ENCODE results near the gene RASGRF2.

RASGRF2 gene

GRCh38 chr5:81216152-81216551 is 256.0 kb downstream of the RASGRF2 start:
- H3K27me3 Mint-ChIP-seq (ENCODE audit: low read depth) = no peaks in the 10 kb centered on the region
- no peaks in the 10 kb centered on the region for H3K9me3 Mint-ChIP-seq
- H3K36me3 Mint-ChIP-seq (ENCODE audit: low read depth) = no peaks in the 10 kb centered on the region
- H3K27ac Mint-ChIP-seq = no peak overlapping the region
- H3K4me1 Mint-ChIP-seq (ENCODE audit: low read depth) = no peaks in the 10 kb centered on the region
- H3K4me3 Mint-ChIP-seq = no peak overlapping the region

DNA sequence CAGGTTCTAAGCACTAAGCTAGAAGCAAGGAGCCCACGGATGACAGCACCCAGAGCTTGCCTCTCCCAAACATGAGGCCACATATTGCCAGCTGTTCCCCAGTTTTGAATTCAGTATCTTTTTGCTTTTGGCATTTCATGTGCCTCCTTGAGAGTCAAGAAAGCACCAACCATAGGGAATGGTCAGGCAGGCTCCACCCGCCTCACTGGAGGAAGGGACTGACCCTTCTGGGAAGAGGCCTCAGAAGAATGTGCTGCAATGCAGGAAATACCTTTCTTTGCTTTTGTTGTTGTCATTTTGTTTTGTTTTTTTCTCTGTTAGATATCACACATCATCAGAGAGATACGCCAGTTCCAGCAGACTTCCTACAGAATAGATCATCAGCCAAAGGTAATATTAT is 259.2 kb downstream of the RASGRF2 start:
- Mint-ChIP-seq H3K4me3 (no peak overlapping the region), H3K27me3 (ENCODE audit: low read depth) (no peaks in the 10 kb centered on the region), H3K36me3 (ENCODE audit: low read depth) (no peaks in the 10 kb centered on the region), H3K4me1 (ENCODE audit: low read depth) (no peaks in the 10 kb centered on the region), H3K27ac (no peak overlapping the region), H3K9me3 (no peaks in the 10 kb centered on the region)

- no peaks in the 10 kb centered on the region for H3K9me3 Mint-ChIP-seq
- H3K4me1 Mint-ChIP-seq (ENCODE audit: low read depth) = no peaks in the 10 kb centered on the region
- no peak overlapping the region for H3K4me3 Mint-ChIP-seq
- no peaks in the 10 kb centered on the region for H3K36me3 Mint-ChIP-seq (ENCODE audit: low read depth)
- no peaks in the 10 kb centered on the region for H3K27me3 Mint-ChIP-seq (ENCODE audit: low read depth)
- H3K27ac Mint-ChIP-seq = no peak overlapping the region
These were observed 262.1 kb downstream of the RASGRF2 start for GRCh38 chr5:81222285-81222684.

GRCh38 chr5:81225463-81225862 is 265.3 kb downstream of the RASGRF2 start:
- Mint-ChIP-seq H3K4me3 (no peak overlapping the region), H3K36me3 (ENCODE audit: low read depth) (no peaks in the 10 kb centered on the region), H3K4me1 (ENCODE audit: low read depth) (no peaks in the 10 kb centered on the region), H3K27me3 (ENCODE audit: low read depth) (no peaks in the 10 kb centered on the region), H3K9me3 (no peaks in the 10 kb centered on the region), H3K27ac (no peak overlapping the region)

DNA sequence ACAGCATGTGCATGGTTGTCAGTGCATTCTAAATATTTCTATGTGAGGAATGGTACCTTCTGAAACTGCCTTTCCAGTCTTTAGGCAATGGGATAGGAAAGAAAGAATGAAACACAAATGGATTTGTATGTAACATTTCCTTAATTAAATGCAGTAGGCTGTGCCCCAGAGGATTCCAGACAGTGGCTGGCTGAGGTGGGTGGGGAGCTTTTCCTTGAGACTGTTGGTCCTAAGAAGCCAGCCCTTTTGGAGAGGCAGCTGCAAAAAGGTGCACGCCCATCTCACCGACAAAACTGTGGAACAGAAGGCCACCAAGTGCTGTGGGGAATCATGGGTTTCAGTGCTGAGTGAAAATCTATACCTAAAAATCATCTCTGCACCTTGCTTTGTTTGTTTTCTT is 266.1 kb downstream of the RASGRF2 start:
- no peak overlapping the region for H3K4me3 Mint-ChIP-seq
- H3K27me3 Mint-ChIP-seq (ENCODE audit: low read depth) = no peaks in the 10 kb centered on the region
- no peaks in the 10 kb centered on the region for H3K36me3 Mint-ChIP-seq (ENCODE audit: low read depth)
- no peak overlapping the region for H3K27ac Mint-ChIP-seq
- no peaks in the 10 kb centered on the region for H3K4me1 Mint-ChIP-seq (ENCODE audit: low read depth)
- no peaks in the 10 kb centered on the region for H3K9me3 Mint-ChIP-seq

DNA sequence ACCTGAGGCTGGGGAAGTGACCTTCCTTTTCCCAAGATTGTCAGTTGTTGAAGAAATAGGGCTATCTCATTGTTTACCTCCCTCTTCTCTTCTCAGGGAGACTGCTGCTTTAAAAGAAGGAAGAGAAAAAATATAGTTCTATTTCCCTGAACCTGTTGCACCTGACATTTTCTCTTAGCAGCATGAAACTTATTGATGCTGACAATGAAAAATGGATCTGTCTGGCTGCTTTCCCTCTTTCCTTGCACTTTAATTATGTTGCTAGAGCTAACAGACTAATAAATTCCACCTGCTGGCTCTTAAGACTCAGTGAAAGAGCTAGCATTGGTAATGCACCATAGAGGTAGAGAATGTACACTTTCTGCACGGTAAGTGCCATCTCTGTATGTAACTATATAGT is 266.8 kb downstream of the RASGRF2 start:
- Mint-ChIP-seq H3K27me3 (ENCODE audit: low read depth) (no peaks in the 10 kb centered on the region), H3K4me1 (ENCODE audit: low read depth) (no peaks in the 10 kb centered on the region), H3K9me3 (no peaks in the 10 kb centered on the region), H3K36me3 (ENCODE audit: low read depth) (no peaks in the 10 kb centered on the region), H3K27ac (no peak overlapping the region), H3K4me3 (no peak overlapping the region)

GRCh38 chr5:81228084-81228483 is 267.9 kb downstream of the RASGRF2 start:
- Mint-ChIP-seq H3K4me3 (no peak overlapping the region), H3K27ac (no peak overlapping the region), H3K9me3 (no peaks in the 10 kb centered on the region), H3K4me1 (ENCODE audit: low read depth) (no peaks in the 10 kb centered on the region), H3K27me3 (ENCODE audit: low read depth) (no peaks in the 10 kb centered on the region), H3K36me3 (ENCODE audit: low read depth) (no peaks in the 10 kb centered on the region)

- no peak overlapping the region for H3K27ac Mint-ChIP-seq
- H3K4me3 Mint-ChIP-seq = no peak overlapping the region
- H3K4me1 Mint-ChIP-seq (ENCODE audit: low read depth) = peaks cover 17% of the 10 kb centered on the region
- H3K27me3 Mint-ChIP-seq (ENCODE audit: low read depth) = no peaks in the 10 kb centered on the region
- no peaks in the 10 kb centered on the region for H3K9me3 Mint-ChIP-seq
- H3K36me3 Mint-ChIP-seq (ENCODE audit: low read depth) = no peaks in the 10 kb centered on the region
These were observed 270.3 kb downstream of the RASGRF2 start for GRCh38 chr5:81230416-81230815.

- no peaks in the 10 kb centered on the region for H3K27me3 Mint-ChIP-seq (ENCODE audit: low read depth)
- H3K4me3 Mint-ChIP-seq = no peak overlapping the region
- peaks cover 1% of the 10 kb centered on the region for H3K36me3 Mint-ChIP-seq (ENCODE audit: low read depth)
- no peak overlapping the region for H3K27ac Mint-ChIP-seq
- no peaks in the 10 kb centered on the region for H3K9me3 Mint-ChIP-seq
- H3K4me1 Mint-ChIP-seq (ENCODE audit: low read depth) = peaks cover 21% of the 10 kb centered on the region
These were observed 272.4 kb downstream of the RASGRF2 start for GRCh38 chr5:81232464-81233079.

DNA sequence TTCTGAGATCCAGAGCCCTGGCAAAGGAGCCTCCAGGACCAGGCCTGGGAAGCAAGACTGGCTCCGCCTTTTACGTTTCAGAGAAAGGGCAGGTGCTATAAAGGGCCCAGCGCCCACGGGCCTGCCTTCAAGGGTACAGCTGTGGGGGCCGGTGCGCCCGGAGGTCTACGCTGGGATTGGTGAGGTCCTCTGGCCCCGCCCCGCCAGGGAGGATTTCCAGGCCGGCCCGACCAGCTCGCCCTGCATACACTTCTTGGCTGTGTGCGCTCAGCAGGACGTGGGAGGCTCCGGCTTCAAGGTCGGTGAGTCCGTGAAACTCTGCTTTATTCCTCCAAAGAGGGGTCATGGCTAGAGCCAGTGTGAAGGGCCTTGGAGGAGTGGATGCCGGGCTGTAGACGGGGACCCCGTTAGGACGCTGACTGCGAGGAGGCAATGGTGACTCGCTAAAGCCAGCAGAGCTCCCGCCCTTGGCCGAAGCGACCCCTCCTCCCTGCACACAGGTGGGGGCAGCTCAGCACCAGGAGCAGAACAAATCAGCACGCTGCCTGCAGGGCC is 273.0 kb downstream of the RASGRF2 start, which contains the start of gene CKMT2:
CKMT2 (plus strand) TSS at position 243 of the 555 bp plus-strand sequence. CDS start 17,811 bp downstream, outside the sequence.
- Mint-ChIP-seq H3K27me3 (ENCODE audit: low read depth) (no peaks in the 10 kb centered on the region), H3K36me3 (ENCODE audit: low read depth) (peaks cover 1% of the 10 kb centered on the region), H3K4me1 (ENCODE audit: low read depth) (peaks cover 21% of the 10 kb centered on the region), H3K27ac (no peak within 1 kb of the TSS), H3K9me3 (no peaks in the 10 kb centered on the region), H3K4me3 (no peak within 1 kb of the TSS)

DNA sequence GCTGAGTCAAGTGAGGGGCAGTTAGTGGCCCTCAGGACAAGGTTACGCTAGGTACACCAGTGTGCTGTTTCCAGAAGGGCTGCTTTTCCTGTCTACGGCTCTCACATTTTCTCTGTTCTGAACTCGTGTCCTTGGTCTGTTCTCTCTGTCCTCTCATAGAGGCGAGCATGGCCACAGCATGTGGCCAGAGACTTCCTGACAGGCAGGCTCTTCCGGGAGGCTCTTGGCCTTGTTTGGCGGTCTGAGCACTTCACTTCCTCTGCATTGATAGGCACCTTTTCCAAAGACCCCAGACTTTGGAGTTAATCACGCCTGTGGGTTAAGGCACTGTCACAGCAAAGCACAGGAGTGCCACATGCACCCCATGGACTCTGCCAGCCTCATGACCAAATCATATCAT is 274.1 kb downstream of the RASGRF2 start:
- Mint-ChIP-seq H3K9me3 (no peaks in the 10 kb centered on the region), H3K27ac (no peak overlapping the region)

GRCh38 chr5:81234801-81235200 is 274.6 kb downstream of the RASGRF2 start:
- Mint-ChIP-seq H3K36me3 (ENCODE audit: low read depth) (peaks cover 1% of the 10 kb centered on the region), H3K4me1 (ENCODE audit: low read depth) (peaks cover 21% of the 10 kb centered on the region), H3K9me3 (no peaks in the 10 kb centered on the region), H3K27ac (peak overlapping the region; percentile 49), H3K4me3 (no peak overlapping the region), H3K27me3 (ENCODE audit: low read depth) (no peaks in the 10 kb centered on the region)

More for the DNA sequence above, 274.1 kb downstream of the RASGRF2 start:
- peaks cover 21% of the 10 kb centered on the region for H3K4me1 Mint-ChIP-seq (ENCODE audit: low read depth)
- no peak overlapping the region for H3K4me3 Mint-ChIP-seq
- peaks cover 1% of the 10 kb centered on the region for H3K36me3 Mint-ChIP-seq (ENCODE audit: low read depth)
- H3K27me3 Mint-ChIP-seq (ENCODE audit: low read depth) = no peaks in the 10 kb centered on the region

DNA sequence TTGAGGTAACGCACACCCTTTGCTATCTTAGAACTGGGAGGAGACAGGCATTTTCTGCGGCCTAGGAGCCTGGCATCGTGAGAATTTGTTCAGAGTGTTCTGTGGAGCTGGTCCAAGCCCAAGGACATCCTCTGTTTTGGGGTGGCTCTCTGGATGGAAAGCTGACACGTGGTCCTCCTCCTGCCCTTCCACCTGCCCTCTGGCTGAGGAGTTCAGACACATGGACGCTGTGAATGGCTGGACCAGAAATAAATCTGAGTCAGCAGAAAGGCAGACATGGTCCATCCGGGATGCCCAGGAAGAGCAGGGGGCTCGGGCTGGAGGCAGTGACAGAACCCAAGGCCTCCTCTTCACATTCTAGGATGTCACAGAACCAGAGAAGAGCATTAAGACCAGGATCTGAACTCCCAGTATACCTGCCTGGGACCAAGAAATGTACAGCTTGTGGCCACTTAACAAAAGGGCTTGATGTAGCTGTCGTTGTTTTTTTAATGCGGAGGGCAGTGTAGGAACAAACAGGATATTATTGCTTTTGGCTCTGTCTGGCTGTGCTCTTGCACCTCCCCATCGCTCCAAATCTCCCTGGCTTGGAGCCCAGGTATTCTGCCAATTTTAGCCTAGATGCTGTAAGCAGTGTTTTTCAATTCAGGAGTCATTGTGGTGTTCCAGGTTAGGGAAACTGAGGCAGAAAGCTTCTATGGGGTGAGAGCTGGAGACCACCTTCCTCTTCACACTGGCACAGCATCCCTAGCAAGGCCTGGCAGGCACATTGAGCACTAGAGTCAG is 275.3 kb downstream of the RASGRF2 start:
- Mint-ChIP-seq H3K4me1 (ENCODE audit: low read depth) (peaks cover 21% of the 10 kb centered on the region), H3K4me3 (no peak overlapping the region), H3K36me3 (ENCODE audit: low read depth) (peaks cover 1% of the 10 kb centered on the region), H3K9me3 (no peaks in the 10 kb centered on the region), H3K27ac (peak overlapping the region; percentile 49), H3K27me3 (ENCODE audit: low read depth) (no peaks in the 10 kb centered on the region)

DNA sequence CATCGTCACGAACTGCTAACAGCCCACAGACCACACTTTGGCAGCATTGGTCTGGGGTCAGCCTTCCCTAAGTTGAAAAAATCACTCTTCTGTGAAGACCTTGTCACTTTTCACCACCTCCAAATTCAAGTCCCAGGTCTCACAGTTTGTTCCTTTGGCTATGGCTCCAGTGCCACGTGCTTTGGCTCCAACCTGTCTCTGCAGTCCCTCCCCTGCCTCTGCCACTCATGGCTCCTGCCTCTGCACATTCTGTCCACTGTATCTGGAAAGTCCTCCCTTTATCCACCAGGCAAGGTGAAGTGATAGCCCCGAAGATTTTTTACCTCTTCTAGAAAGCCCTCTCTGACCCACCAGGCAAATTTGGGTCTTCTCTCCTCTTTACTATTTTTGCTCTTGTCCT is 278.3 kb downstream of the RASGRF2 start:
- Mint-ChIP-seq H3K4me3 (no peak overlapping the region), H3K27me3 (ENCODE audit: low read depth) (no peaks in the 10 kb centered on the region), H3K4me1 (ENCODE audit: low read depth) (peaks cover 19% of the 10 kb centered on the region), H3K9me3 (no peaks in the 10 kb centered on the region), H3K27ac (no peak overlapping the region), H3K36me3 (ENCODE audit: low read depth) (peaks cover 1% of the 10 kb centered on the region)

- no peak overlapping the region for H3K27ac Mint-ChIP-seq
- no peaks in the 10 kb centered on the region for H3K9me3 Mint-ChIP-seq
- no peak overlapping the region for H3K4me3 Mint-ChIP-seq
- peaks cover 12% of the 10 kb centered on the region for H3K4me1 Mint-ChIP-seq (ENCODE audit: low read depth)
- H3K27me3 Mint-ChIP-seq (ENCODE audit: low read depth) = no peaks in the 10 kb centered on the region
- peaks cover 1% of the 10 kb centered on the region for H3K36me3 Mint-ChIP-seq (ENCODE audit: low read depth)
These were observed 279.4 kb downstream of the RASGRF2 start for GRCh38 chr5:81239613-81240012.

All from T-helper 1 cell treated with Interleukin-12 subunit alpha and Interleukin-12 subunit beta and Interleukin-4 antibody, amounts not matched to agents 30 μg/mL and 1 μg/mL, for 36 hours (primary cell).